A549 (cell line): ENCODE measurements around the gene ADSS1.

Source experiments
- MAZ ChIP-seq: fragments of 150-350 bp; IDR thresholded peaks from 2 replicates; pipeline ENCODE4 v1.6.1; 2014; ENCODE audit warnings: antibody characterized with exemption, low read depth, low read length, borderline replicate concordance
- POLR2A ChIP-seq: IDR thresholded peaks from 2 replicates; pipeline ENCODE4 v1.6.1; 2012; ENCODE audit warnings: mild to moderate bottlenecking, low read length
- RAD21 ChIP-seq, 2 experiments: fragments of >200 bp in 1 of 2; sonication (Bioruptor Twin) in 1 of 2; formaldehyde crosslinking in 1 of 2; IDR thresholded peaks in 1 of 2; conservative IDR thresholded peaks in 1 of 2; 2 replicates in 1 of 2; 3 replicates in 1 of 2; pipeline ENCODE4 v1.6.1; 2012 to 2018; ENCODE audit warnings: inconsistent platforms in 1 of 2
- ZFP36 ChIP-seq: fragments of 450-650 bp; IDR thresholded peaks from 2 replicates; pipeline ENCODE4 v1.6.1; 2014; ENCODE audit warnings: borderline replicate concordance; ENCODE audit not compliant: partially characterized antibody
- TF ChIP-seq, protein P1 (sequence below): IDR thresholded peaks from 2 replicates; pipeline ENCODE4 v1.6.1; 2012; ENCODE audit warnings: low read depth, borderline replicate concordance
- TF ChIP-seq, protein P2 (sequence below): fragments of >200 bp; sonication (Bioruptor Twin); formaldehyde crosslinking; IDR thresholded peaks from 3 replicates; pipeline ENCODE4 v1.5.1; 2016
- TF ChIP-seq, protein P3 (sequence below): IDR thresholded peaks from 2 replicates; pipeline ENCODE4 v1.6.1; 2012
- TF ChIP-seq, protein P4 (sequence below): fragments of 450-650 bp; IDR thresholded peaks from 2 replicates; pipeline ENCODE4 v1.6.1; 2014; ENCODE audit warnings: antibody characterized with exemption
- TF ChIP-seq, protein P5 (sequence below): IDR thresholded peaks from 2 replicates; pipeline ENCODE4 v1.6.1; 2012

- TF ChIP-seq, protein P1, sequence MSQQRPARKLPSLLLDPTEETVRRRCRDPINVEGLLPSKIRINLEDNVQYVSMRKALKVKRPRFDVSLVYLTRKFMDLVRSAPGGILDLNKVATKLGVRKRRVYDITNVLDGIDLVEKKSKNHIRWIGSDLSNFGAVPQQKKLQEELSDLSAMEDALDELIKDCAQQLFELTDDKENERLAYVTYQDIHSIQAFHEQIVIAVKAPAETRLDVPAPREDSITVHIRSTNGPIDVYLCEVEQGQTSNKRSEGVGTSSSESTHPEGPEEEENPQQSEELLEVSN, result no peak
- TF ChIP-seq, protein P2, sequence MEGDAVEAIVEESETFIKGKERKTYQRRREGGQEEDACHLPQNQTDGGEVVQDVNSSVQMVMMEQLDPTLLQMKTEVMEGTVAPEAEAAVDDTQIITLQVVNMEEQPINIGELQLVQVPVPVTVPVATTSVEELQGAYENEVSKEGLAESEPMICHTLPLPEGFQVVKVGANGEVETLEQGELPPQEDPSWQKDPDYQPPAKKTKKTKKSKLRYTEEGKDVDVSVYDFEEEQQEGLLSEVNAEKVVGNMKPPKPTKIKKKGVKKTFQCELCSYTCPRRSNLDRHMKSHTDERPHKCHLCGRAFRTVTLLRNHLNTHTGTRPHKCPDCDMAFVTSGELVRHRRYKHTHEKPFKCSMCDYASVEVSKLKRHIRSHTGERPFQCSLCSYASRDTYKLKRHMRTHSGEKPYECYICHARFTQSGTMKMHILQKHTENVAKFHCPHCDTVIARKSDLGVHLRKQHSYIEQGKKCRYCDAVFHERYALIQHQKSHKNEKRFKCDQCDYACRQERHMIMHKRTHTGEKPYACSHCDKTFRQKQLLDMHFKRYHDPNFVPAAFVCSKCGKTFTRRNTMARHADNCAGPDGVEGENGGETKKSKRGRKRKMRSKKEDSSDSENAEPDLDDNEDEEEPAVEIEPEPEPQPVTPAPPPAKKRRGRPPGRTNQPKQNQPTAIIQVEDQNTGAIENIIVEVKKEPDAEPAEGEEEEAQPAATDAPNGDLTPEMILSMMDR, result no peak
- TF ChIP-seq MAZ, result no peak
- TF ChIP-seq, protein P3, sequence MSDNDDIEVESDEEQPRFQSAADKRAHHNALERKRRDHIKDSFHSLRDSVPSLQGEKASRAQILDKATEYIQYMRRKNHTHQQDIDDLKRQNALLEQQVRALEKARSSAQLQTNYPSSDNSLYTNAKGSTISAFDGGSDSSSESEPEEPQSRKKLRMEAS, result no peak
- no peak for TF ChIP-seq POLR2A
- TF ChIP-seq, protein P4, sequence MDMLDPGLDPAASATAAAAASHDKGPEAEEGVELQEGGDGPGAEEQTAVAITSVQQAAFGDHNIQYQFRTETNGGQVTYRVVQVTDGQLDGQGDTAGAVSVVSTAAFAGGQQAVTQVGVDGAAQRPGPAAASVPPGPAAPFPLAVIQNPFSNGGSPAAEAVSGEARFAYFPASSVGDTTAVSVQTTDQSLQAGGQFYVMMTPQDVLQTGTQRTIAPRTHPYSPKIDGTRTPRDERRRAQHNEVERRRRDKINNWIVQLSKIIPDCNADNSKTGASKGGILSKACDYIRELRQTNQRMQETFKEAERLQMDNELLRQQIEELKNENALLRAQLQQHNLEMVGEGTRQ, result no peak
- no peak for TF ChIP-seq ZFP36
- TF ChIP-seq, protein P5, sequence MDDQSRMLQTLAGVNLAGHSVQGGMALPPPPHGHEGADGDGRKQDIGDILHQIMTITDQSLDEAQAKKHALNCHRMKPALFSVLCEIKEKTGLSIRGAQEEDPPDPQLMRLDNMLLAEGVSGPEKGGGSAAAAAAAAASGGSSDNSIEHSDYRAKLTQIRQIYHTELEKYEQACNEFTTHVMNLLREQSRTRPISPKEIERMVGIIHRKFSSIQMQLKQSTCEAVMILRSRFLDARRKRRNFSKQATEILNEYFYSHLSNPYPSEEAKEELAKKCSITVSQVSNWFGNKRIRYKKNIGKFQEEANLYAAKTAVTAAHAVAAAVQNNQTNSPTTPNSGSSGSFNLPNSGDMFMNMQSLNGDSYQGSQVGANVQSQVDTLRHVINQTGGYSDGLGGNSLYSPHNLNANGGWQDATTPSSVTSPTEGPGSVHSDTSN, result no peak
- TF ChIP-seq RAD21 (conservative IDR thresholded peaks at IDR 0.05 in 1 of 2, IDR thresholded peaks at IDR 0.05 in 1 of 2), result no peak
Observed at GRCh38 chr14:104749111-104749649, 25.2 kb downstream of the ADSS1 start.
